HG03045 (cell line): ENCODE measurements around the gene R3HDM1.
"Not testable (repeated sequence)": the region's sequence is repeated elsewhere in the genome, so short reads cannot be mapped to it uniquely, and the experiment has no call there.

Experiments
- ATAC-seq: cut with Tn5 transposase; IDR thresholded peaks from one replicate; pipeline ENCODE4 v1.9.1; 2021; ENCODE audit warnings: mild to moderate bottlenecking, moderate library complexity; ENCODE audit not compliant: unreplicated experiment

R3HDM1 gene

DNA sequence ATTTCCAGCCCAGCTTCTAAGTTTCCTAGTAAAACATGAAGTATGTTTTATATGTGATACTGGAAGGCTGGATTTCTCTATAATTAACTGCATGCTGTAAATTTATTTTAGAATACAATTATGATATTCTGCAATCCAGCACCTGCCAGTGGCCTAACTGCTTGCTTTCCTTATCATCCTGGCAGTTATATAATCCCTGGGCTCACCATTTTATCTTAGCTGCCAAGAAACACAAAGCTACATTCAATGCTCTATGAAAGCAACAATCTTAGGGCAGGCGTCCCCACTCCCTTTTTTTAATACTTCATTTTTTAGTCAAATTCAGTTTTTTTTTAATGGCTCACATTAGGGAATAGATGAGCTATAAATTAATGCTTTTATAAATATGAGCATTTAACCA is 172.0 kb downstream of the R3HDM1 start:
- no peak for ATAC-seq

DNA sequence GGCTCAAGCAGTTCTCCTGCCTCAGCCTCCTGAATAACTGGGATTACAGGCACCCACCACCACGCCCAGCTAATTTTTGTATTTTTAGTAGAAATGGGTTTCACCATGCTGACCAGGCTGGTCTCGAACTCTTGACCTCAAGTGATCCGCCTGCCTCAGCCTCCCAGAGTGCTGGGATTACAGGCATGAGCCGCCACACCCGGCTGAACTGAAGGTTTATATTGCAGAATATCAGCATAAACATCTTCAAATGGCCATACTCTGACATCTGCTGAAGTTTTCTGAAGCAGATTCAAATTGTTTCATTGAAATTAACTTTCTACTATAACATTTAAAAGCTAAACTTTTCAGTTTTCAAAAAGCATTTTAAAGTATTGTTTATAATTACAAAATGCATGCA is 172.8 kb downstream of the R3HDM1 start:
- ATAC-seq, result not testable (repeated sequence)

DNA sequence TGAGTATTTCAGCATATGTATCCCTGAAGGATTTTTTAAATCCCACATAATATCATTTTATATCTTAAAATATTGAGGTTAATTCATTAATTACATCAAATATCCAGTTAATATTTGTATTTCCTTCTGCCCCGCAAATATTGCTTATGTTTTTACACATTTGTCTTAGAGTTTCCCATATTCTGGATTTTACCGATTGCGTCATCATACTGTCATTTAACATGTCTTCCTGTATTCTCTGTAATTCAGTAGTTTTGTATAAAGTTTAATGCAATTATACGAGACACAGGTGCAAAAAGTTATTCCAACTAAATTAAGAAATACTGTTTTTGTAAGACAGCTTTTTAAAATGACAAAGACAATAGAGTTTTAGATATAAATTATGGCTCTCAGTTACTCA is 176.9 kb downstream of the R3HDM1 start:
- no peak for ATAC-seq

DNA sequence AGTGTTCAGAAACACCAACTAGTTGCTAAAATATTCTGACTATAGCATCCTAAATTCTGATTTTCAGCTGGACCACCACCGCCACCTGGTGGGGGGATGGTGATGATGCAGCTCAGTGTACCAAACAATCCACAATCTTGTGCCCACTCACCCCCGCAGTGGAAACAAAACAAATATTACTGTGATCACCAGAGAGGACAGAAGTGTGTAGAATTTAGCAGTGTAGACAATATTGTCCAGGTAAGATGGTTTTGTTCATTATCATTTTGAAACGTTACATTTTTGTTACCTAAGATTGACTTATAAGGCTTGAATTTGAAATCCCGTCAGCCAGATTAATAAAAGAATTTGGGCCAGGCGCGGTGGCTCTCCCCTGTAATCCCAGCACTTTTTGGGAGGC is 178.7 kb downstream of the R3HDM1 start:
- no peak for ATAC-seq

DNA sequence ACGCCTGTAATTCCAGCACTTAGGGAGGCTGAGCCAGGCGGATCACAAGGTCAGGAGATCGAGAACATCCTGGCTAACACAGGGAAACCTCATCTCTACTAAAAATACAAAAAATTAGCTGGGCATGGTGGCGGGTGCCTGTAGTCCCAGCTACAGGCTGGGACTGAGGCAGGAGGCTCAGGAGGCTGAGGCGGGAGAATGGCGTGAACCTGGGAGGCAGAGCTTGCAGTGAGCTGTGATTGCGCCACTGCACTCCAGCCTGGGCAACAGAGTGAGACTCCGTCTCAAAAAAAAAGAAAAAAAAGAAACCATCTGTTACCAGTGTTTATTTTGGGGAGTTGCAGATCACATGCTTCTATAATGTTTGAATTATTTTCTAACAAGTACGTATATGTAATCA is 183.8 kb downstream of the R3HDM1 start:
- not testable (repeated sequence) for ATAC-seq

DNA sequence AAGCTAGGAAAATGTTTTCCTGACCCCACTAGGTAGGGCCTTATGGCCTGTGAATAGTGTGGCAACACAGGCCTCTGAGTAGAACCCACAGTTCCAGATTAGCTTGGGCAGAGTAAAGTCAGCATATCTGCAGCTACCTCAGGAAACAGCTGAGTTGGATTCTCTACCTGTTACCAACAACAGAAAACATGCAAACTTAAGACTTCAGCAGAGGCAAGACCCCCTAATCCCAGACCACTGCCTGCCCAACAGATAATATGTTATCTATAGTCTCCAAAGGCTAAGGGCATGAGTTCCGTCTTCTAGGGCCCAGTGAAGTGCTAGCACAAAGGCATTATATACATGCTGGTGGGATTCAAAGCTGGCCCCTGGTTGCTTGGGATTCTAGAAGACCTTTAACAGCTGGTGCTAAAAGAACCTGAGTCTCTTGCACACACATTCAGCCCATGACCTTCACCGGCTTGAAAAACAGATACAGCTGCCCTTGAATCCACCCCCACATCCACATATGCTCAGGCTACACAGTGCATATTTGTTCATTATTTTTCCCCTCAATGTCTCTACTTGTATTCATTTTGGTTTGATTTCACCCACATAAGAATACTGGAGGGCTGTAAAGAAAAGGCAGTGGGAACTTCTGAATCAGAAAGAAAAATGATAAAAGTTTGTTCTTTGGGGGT is 196.9 kb downstream of the R3HDM1 start:
- ATAC-seq, result no peak

DNA sequence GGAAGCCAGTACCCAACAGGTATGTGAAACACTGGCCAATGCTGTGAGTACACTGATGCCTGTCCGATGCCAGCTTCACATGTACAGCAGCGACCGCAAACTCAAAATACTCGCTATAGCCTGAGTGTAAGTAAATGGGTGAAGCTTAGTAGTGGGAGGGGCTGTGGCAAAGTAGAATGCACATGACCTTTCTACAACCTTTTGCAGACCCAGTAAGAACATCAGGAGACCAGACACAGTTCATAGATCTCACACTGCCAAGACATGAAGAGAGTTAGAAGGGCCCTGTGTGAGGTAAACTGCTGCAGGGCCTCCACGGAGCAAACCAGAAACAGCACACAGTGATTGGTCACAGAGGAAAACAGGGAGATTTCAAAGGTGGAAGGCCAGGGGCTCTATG is 201.3 kb downstream of the R3HDM1 start:
- no peak for ATAC-seq

DNA sequence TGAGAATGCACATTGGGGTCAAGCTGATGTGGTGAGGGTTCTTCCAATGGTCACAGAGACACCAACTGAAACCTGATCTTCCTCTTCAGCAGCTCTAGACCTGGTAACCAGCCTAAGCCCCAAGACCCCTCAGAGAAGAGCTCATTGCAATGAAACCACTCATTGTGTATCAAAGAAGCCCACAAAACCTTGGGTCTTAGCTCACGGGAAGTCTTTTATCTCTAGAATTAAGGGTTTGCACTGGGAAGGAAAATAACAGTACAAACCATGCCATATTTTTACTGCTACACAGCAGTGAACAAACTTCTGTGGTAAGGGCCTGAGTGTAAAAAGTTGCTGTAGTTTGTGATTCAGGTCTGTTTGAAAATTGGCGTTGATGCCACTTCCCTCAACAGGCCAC is 201.8 kb downstream of the R3HDM1 start:
- ATAC-seq, result no peak

DNA sequence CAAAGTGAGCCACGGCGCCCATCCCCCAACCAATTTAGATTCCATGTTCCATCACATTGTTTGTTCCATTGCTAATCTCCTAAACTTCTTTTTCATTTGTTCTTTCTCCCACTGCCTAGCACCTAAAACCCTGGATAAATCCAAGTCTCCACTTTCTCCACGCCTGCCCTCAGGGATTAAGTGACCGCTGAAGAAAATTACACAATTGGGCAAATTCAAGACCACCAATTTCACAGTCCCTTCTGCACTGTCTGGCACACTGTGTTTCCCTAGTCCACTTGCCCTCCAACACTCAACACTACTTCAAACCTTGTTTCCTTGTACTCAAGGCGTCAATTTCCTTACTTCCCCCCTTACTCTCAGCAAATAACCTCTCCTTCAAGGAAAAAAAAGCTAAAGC is 205.3 kb downstream of the R3HDM1 start:
- ATAC-seq, result no peak

DNA sequence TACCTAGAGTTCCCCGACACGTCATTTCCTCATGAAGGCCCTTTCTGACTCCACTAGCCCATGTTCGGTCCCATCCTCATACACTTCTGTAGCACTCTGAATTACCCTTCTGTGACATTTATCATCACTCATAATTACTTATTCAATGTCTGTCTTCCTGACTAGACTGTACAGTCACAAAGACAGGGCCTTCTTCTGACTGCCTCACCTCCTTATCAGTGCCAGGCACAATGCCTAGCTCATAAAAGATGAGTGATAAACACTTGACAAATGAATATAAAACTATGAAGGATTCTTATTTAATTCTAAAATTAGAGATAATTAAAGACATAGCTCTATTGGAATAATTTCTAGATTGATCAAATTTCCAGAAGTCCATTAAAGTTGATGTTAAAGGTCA is 208.9 kb downstream of the R3HDM1 start:
- no peak for ATAC-seq

DNA sequence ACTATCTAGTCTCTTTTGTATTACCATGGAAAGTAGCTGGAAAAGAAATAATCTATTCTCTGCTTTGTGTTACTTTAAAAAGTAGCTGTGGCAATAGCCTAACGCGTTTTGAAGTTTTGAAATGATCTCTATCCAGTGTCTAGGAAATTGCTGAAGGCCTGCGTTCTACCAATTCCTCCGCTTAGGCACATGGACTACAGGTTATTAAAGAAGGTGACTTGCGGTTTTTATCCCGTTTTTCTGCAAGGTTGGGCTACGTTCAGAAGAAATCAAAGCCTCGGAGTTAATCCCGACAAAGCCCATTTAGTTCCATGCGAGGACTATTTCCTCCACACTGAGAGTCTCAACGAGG is 209.7 kb downstream of the R3HDM1 start:
- ATAC-seq, result no peak

DNA sequence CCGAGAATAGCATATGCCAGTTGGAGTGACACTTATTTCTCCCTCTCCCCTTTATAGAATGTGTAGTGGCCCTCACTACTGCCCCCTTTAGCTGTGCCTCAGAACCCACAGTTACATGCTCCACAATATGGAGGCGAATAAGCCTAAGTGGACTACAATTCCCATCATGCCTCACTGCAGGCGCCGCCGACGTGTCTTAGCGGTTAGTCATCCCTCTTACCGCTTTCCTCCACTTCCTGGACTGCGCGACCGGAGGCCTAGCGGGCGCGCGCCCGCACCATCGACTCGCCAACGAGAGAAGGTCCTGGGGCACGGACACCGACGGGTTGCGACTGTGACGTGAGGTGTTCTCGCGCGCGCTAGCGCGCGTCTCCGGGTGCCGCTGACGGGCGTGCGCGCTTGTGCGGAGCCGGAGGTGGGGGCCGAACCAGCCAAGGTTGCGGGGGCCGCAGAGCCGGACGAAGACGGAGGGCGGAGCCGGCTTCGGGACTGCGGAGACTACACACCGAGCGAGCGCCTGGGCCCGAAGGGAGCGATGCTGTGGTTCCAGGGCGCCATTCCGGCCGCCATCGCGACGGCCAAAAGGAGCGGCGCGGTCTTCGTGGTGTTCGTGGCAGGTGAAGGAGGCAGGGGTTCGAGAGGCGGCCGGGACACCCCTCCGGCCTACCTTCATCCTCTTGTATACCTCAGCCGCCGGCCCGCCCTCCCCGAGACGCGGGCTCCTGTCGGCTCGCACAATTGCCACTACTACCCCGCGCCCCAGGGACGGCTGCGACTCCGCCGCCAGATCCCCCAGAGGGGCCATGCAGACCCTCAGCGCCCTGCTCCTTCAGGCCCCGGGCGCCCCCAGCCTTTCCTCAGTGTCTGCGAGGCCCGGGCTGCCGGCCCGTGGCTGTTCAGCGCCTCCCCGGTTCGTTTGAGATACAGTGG is 210.4 kb downstream of the R3HDM1 start, which contains the start of gene UBXN4:
TSS of gene UBXN4 (plus strand) at position 461 of the 930 bp plus-strand sequence. CDS start at position 536, 75 bp downstream.
- ATAC-seq, result peak; percentile 95

DNA sequence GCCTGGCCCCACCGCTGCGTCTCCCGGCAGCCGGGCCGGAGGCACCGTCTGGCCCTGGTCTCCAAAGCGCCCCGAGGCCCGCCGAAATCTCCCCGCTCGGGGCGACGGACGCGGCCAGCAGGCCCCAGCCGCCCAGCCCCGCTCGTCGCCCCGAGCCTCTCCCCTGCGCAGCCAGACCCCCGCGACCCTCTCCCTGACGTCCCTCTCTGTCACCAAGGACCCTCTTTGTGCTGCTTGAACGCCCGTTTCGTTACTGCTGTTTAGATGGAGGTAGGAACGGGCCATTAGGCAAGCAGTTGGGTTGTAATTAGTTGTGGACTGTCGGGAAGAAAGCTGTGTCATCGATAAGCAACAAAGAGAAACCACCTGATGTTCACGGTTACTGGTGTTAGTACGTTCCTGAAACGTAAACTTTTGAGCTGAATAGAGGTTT is 211.1 kb downstream of the R3HDM1 start:
- ATAC-seq, result peak; percentile 25

DNA sequence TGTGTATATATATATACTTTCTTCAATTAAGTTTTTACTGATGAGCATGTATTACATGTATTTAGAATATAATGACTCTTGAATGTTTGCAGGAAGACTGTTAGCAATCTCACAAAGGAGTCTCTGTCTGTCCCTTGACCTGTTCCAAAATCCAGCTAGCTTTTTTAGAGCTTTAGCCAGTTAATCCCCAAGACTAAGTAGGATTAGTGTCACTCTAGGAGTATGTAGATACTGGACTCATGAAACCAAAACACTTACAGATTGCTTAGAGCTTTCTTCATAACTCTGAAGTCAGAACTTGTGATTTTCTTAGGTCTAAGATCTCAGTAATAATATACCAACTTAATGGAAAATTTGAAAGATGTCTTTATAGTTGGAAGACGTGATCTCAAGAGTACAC is 212.6 kb downstream of the R3HDM1 start:
- ATAC-seq, result no peak

DNA sequence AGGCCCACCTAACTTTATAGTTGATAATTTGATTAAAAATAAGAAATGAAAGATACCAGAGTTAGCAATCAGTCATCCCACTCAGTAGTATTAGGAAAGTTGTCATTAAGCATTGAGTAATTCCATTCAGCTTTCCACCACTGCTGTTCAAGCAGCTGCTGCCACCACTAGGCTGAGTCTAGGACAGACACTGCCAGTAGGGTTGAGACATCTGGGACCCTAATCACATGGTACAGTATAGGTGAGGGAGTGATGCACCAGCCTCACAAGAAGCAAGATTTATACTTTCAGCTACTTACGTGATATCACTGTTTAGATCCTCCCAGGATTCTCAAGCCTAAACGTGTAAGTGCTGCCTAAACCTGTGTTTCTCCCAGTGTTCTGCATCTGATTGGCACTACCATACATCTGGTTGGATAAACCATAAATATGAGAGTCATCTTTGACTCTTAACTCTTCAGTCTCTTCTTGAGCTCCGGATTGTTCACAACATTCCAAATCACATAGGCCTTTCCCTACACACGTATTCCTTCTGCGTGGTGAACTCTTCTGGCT is 213.6 kb downstream of the R3HDM1 start:
- no peak for ATAC-seq

DNA sequence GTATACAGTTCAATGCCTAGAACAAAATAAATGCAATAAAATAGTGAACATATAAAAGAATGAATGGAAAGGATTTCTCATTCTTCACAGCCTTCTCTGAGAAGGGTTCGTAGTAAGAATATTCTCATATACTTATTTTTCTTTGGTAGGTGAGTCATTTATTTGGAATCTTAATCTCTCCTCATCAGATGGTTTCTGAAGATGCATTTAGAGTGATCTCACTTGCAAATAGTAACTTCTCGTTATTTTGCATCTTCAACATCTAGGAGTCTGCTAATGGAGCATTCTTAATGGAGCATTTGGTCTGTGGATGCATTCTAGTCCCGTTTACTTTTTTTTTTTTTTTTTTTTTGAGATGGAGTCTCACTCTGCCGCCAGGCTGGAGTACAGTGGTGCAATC is 214.3 kb downstream of the R3HDM1 start:
- no peak for ATAC-seq

DNA sequence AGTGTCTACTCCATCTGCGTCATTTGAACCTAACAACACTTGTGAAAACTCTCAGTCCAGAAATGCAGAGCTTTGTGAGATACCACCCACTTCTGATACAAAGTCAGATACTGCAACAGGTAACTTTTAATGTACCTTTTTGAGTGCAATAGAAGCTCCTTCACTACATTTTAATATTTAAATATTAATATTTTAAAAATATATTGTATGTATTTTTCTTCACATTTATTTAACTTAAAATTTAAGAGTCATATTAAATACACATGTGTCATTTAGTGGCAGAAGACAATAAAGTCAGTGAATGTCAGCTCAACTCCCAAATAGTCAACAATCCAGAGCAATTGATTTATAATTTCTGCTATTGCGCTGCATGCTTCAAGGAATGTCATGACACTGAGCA is 224.3 kb downstream of the R3HDM1 start:
- no peak for ATAC-seq

DNA sequence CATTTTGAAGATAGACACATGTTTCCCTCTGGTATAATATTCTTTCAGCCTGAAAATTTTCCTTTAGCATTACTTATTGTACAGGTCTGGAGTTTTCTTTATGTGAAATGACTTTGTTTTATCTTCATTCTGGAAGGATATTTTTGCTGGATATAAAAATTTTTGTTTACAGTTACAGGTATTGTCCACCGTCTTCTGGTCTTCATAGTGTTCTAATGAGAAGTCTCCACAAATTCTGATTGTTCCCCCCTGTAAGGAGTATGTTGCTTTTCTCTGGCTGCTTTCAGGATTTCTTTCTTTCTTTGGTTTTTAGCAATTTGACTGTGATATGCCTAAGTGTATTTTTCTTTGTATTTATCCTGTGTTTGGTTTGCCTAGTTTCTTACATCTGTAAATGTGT is 225.4 kb downstream of the R3HDM1 start:
- no peak for ATAC-seq

DNA sequence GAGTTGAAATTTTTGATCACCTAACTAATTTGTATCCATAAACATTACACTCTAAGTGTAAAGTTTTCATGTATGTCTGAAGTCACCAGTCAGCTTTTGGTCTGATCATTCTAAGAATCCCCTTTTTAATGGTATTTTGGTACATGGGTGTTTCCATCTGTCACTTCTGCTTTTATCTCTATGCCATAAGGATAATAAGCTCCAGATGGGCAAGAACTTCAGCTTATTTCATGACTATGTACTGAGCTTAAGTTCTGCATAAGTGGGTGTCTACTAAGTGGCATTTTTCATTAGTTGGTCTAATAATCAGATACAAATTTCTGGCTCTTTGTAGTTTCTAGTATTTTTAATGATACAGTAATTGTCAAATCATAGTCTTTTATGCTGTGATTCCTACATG is 230.7 kb downstream of the R3HDM1 start:
- ATAC-seq, result no peak

DNA sequence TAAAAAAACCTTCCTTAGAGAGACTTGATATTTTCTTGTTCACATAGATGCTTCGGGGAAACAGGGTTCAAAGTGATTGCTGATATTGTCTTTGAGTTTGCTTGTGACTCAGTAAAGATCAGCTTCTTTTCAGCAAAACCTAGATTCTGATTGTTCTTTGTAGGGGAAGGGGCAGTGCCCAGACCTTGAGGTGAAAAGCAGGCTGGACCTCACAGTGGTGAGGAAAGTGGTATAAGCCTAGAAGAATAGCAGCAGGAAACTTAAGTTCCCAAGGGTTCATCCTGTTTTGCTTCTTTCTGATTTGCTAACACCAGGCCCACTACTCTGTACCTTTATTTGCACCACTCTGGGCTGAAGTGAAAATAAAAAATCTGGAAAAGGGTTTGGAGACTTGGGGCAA is 231.2 kb downstream of the R3HDM1 start:
- no peak for ATAC-seq

DNA sequence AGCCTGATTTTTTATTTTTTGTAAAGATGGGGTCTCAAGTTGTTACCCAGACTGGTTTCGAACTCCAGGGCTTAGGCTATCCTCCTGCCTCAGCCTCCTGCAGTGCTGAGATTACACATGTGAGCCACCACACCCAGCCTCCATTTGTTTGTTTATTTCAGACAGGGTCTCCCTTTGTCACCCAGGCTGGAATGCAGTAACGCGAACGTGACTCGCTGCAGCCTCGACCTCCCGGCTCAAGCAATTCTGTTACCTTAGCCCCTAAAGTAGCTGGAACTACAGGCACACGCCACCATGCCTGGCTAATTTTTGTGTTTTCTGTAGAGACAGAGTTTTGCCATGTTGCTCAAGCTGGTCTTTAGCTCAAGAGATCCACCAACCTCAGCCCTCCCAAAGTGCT is 237.6 kb downstream of the R3HDM1 start:
- ATAC-seq, result no peak

DNA sequence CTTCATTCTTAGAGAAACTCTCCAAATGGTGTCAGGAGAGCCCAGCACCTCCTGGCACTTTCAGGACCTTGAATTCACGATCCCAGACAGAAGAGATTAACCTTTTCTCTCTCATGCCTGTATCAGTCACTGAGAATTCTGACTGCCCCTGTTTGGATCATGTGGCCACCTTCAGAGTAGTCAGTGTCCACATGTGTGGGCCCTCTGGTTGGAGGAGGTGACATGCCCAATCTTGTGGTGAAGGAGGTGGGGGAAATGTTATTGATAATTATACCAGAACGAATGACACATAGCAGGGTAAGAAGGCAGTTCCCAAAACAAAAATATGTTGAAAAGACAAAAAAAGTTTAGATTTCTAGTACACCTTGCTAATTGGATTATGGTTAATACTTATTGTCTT is 242.0 kb downstream of the R3HDM1 start:
- no peak for ATAC-seq
